GM18868 (cell line): ENCODE measurements around the gene TALDO1.

ENCODE experiments used
- ATAC-seq: cut with Tn5 transposase; IDR thresholded peaks from one replicate; pipeline ENCODE4 v1.9.1; 2021; ENCODE audit warnings: mild to moderate bottlenecking, moderate library complexity; ENCODE audit not compliant: unreplicated experiment

Gene TALDO1

GRCh38 chr11:766936-767210 is 19.6 kb downstream of the TALDO1 start:
- no peak for ATAC-seq

GRCh38 chr11:767238-767637 is 20.0 kb downstream of the TALDO1 start:
- no peak for ATAC-seq

GRCh38 chr11:769887-770641 is 22.8 kb downstream of the TALDO1 start:
- ATAC-seq: no peak

GRCh38 chr11:770642-771616 is 23.7 kb downstream of the TALDO1 start:
- no peak for ATAC-seq

GRCh38 chr11:771617-772204 is 24.4 kb downstream of the TALDO1 start:
- ATAC-seq: no peak

GRCh38 chr11:772429-773390 is 25.4 kb downstream of the TALDO1 start:
- no peak for ATAC-seq

- ATAC-seq: no peak
These were observed 26.2 kb downstream of the TALDO1 start for GRCh38 chr11:773425-773824.

- no peak for ATAC-seq
These were observed 26.6 kb downstream of the TALDO1 start for GRCh38 chr11:773830-774229.

GRCh38 chr11:774873-775592 is 27.8 kb downstream of the TALDO1 start:
- no peak for ATAC-seq

- no peak for ATAC-seq
These were observed 28.9 kb downstream of the TALDO1 start for GRCh38 chr11:776263-776560.

GRCh38 chr11:776561-777287 is 29.5 kb downstream of the TALDO1 start:
- ATAC-seq: peak; percentile 28

- peak; percentile 78 for ATAC-seq
These were observed 30.3 kb downstream of the TALDO1 start, which contains the start of gene GATD1 for GRCh38 chr11:777288-778255. Gene GATD1 (minus strand): TSS chr11:777487. CDS start chr11:777462, 25 bp downstream.

GRCh38 chr11:778976-779954 is 32.0 kb downstream of the TALDO1 start:
- no peak for ATAC-seq

- no peak for ATAC-seq
These were observed 32.8 kb downstream of the TALDO1 start for GRCh38 chr11:779955-780532.

GRCh38 chr11:782264-783174 is 35.3 kb downstream of the TALDO1 start:
- no peak for ATAC-seq

- ATAC-seq: no peak
These were observed 36.3 kb downstream of the TALDO1 start for GRCh38 chr11:783581-784015.
